HG03460 (cell line): Measurements from ENCODE around the gene ARMC5.
"Not testable (repeated sequence)": the region's sequence is repeated elsewhere in the genome, so short reads cannot be mapped to it uniquely, and the experiment has no call there.

Source experiments
- ATAC-seq: cut with Tn5 transposase; IDR thresholded peaks from one replicate; pipeline ENCODE4 v1.9.1; 2021; ENCODE audit not compliant: unreplicated experiment

Gene ARMC5

DNA sequence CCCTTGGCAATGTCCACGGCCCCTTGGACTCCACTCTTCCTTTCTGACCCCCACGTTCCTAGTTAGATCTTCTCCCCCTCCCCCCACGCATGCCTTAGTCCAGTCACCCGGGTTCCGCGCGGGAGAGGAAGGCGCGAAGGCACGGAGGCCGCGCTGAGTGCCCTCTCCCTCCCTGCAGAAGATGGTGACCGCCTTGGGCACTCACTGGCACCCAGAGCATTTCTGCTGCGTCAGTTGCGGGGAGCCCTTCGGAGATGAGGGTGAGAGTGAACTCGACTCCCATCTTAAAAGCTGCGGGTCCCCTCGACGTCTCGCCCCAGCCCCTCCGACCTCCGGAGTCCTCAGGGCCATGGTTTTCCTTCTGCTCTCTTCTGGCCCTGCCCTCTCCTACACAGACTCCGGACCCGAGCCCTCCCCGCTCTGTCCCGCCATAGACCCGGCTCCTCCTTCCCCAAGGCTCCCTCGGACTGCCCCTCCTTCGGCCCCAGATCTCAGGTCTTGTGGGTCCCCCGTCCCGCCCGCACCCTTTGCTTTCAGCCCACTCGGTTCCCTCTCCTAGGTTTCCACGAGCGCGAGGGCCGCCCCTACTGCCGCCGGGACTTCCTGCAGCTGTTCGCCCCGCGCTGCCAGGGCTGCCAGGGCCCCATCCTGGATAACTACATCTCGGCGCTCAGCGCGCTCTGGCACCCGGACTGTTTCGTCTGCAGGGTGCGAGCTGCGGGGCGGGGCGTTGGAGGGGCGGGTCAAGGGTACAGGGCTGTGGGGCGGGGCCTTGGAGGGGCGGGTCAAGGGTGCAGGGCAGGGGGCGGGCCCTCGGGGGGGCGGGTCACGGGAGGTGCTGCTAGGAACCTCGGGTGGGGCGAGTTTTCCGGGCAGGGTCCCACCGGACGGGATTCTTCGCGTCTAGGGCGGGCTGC lies 17.3 kb downstream of the ARMC5 start:
- peak; percentile 44 for ATAC-seq

DNA sequence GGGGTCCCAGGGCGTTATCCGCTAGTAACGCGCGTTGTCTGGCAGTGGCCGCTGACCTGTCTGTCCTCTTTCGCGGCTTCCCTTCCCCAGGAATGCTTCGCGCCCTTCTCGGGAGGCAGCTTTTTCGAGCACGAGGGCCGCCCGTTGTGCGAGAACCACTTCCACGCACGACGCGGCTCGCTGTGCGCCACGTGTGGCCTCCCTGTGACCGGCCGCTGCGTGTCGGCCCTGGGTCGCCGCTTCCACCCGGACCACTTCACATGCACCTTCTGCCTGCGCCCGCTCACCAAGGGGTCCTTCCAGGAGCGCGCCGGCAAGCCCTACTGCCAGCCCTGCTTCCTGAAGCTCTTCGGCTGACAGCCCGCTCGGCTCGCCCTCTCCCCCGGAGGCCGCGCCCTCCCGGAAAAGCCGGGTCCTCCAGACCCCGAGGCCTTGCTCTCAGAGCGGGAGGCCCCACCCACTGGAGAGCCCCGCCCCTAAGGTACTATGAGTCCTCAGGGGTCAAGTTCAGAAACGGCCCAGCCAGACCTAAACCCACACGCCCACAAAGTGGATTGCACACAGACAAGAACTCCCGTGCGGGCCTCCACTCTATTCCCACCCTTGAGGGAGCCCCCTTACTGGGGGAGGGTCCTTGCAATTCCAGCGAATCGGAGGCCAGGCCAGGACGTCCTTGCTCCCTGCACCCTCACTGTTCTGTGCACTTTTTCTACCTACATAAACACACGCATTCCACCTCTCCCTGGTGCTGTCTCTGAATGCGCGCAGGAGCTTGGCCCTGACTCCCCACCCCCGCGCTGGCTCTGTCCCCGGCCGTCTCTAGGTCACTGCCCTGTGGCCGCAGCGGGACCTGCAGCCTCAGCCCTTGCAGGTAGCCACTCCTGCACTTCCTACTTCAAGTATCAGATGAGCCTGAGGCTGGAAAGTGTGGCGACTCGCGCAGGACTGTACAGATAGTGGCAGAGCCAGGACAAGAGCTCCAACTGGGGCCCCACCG lies 18.2 kb downstream of the ARMC5 start:
- ATAC-seq: no peak

DNA sequence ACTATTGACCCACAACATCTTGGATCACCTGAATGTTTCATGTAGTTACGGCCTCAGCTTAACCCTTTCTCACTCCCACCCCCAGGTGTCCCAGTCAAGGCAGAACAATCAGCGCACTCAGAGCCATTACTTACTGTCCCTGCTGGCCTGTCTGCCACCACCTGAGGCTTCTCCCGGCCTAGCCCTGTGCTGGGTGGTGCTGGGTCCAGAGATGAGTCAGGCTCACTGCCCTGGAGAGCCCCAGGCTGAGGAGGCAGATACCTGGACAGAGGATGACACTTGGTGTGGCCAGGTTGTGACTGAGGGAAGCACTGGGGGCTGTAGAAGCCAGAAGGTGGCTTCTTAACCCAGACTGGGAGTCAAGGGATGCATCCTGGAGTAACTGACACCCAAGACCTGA lies 19.7 kb downstream of the ARMC5 start:
- no peak for ATAC-seq

DNA sequence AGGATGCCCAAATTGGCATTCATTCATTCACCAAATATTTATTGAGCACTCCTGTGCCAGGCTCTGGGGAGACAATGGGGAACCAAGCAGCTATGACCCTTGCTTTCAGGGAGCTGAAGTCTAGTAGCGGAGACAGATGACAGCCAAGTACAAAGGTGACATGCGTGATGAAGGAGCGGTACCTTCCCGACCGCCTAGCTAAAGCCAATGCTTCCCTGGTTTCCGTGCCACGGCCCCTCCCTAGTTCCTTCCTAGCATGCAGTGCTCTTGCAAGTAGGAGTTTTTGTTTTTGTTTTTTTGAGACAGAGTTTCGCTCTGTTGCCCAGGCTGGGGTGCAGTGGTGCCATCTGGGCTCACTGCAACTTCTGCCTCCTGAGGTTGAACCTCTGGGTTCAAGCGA lies 20.4 kb downstream of the ARMC5 start:
- no peak for ATAC-seq

DNA sequence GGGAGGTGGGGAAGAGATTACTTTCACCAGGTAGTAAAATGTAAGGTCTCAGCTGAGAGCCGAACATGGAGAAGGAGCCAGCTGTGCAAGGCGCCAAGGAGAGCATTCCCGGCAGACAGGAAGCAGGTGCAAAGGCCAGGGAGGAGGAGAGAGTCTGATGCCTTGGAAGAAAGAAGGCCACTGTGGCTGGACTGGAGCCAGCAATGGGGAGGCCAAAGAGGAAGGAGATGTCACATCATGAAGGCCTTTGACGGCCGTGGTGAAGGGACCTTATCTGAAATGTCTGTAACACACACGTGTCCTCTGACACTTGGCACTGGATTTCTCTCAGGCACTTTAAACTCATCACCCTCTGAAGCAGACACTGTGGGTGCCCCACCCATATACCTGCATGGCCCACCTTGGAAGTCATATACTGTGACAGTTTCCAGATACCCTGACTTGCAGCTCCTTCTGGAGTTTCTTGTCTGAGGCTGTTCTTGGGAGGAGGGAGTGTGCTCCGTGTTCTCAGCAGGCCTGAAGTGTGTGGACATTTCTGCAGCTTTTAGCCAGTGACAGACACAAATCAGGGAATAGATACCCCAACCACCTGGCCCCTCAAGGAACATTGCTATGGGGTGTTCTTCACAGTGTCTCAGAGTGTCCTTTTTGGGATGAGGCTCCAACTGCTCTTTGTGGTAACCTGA lies 21.7 kb downstream of the ARMC5 start:
- no peak for ATAC-seq

DNA sequence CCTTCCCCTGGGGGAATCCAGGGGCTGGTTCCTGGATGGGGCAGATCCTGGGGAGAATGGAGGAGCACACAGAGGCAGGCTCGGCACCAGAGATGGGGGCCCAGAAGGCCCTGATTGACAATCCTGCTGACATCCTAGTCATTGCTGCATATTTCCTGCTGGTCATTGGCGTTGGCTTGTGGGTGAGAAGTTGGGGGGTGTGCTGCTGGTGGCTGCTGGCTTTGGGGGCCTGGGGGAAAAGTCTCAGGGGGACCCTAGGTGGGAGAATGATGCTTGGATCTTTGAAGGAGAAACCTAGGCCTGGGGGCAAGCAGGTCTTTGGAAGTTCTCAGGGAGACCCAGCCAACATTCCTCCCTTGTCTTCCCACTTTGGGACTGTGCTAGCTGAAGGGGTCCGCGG lies 23.8 kb downstream of the ARMC5 start, which contains the start of gene SLC5A2:
SLC5A2 (plus strand) TSS at position 43 of the 400 bp plus-strand sequence; CDS start at position 57, 14 bp downstream.
- no peak for ATAC-seq

DNA sequence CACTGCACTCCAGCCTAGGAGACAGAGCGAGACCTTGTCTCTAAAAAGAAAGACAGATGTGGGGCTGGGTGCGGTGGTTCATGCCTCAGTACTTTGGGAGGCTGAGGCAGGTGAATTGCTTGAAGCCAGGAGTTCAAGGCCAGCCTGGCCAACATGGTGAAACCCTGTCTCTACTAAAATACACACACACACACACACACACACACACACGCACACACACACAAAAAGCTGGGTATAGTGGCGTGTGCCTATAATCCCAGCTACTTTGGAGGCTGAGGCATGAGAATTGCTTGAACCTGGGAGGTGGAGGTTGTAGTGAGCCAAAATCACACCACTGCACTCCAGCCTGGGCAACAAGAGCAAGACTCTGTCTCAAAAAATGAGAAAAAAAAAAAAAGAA lies 24.7 kb downstream of the ARMC5 start:
- not testable (repeated sequence) for ATAC-seq

DNA sequence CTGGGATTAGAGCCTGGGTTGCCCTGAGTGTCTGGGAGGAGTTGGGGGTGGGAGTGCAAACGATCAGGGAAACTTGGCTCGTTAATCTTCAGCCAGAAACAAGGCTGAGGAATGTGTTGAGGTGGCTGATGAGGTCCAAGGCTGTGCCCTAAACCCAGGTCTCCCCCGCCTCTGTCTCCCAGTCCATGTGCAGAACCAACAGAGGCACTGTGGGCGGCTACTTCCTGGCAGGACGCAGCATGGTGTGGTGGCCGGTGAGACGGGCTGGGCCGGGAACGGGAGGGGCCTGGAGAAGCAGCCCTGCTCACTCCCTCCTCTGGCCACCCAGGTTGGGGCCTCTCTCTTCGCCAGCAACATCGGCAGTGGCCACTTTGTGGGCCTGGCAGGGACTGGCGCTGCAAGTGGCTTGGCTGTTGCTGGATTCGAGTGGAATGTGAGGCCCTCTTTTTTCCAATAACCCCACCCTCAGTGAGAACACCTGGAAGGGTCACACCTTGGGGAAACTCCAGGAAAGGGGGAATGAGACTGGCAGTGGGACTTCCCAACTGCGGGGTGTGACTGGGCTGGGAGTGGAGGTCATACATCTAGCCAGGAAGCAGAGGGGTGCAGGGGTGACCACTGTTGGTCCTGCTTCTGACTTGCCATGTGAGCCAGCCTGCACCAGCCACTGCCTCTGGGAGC lies 25.3 kb downstream of the ARMC5 start:
- no peak for ATAC-seq

DNA sequence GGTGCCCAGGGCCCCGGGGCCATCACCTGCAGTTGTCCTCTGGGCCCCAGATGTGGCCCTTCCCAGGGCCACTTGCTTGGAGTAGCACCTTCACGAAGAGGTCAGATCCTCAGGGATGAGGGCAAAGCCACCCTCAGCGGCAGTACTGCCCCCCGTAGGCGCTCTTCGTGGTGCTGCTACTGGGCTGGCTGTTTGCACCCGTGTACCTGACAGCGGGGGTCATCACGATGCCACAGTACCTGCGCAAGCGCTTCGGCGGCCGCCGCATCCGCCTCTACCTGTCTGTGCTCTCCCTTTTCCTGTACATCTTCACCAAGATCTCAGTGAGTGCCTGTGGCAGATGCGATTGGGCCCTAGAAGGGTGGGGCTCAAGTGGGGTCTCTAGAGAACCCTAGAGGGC lies 26.3 kb downstream of the ARMC5 start:
- no peak for ATAC-seq

DNA sequence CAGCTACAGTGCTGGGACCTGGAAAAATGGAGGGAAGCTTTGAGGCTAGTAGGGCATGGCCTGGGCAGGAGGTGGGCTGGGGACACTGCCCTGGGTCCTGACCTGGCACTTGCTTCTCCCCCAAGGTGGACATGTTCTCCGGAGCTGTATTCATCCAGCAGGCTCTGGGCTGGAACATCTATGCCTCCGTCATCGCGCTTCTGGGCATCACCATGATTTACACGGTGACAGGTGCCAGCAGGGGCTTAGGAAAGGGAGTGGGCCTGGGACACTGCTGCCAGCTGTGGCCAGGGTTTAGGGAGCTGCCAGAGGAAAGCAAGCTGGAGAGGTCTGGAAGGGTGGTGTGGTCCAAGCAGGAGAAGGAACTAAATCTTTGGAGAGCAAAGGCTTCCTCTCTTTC lies 26.7 kb downstream of the ARMC5 start:
- no peak for ATAC-seq

DNA sequence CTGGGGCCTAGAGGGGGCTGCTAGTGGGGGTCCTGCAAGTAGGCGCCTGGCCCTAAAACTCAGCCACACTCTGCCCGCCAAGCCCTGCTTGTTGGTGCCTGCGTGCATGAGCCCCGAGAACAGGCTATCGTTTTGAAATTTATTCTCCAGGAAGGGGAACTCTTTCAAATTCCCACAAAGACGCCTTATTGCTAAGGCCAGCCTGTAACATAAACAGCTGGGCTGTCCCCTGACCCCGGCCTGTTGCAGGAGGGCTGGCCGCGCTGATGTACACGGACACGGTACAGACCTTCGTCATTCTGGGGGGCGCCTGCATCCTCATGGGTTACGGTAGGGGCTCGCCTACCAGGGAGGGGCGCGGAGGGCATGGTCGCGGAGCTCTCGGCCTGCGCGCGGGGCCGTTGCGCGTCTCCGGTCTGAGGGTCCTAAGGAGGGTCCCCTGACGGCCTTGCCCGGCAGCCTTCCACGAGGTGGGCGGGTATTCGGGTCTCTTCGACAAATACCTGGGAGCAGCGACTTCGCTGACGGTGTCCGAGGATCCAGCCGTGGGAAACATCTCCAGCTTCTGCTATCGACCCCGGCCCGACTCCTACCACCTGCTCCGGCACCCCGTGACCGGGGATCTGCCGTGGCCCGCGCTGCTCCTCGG lies 27.9 kb downstream of the ARMC5 start:
- ATAC-seq: no peak

DNA sequence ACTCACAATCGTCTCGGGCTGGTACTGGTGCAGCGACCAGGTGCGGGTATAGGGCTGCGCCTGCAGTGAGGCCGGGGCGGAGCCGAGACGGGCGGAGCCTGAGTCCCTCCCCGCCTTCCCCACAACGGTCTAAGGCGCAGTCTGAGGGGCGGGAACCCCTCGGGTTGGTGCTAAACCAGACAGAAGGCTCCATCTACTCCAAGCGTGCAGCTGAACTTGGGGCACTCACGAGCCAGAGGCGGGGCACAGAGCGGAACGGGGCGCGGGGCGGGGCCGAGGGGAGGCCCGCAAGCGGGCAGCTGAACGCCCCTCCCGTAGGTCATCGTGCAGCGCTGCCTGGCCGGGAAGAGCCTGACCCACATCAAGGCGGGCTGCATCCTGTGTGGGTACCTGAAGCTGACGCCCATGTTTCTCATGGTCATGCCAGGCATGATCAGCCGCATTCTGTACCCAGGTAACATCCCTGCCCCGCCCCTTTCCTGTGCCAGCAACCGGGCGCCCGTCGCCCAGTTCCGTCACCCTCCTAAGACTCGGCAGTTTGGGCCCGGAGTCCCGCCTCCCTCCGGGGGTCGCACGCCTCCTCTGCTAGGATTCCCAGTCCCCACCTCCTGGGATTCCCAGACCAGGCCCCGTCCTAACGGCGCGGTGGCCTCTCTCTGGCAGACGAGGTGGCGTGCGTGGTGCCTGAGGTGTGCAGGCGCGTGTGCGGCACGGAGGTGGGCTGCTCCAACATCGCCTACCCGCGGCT lies 28.6 kb downstream of the ARMC5 start:
- ATAC-seq: peak; percentile 80

DNA sequence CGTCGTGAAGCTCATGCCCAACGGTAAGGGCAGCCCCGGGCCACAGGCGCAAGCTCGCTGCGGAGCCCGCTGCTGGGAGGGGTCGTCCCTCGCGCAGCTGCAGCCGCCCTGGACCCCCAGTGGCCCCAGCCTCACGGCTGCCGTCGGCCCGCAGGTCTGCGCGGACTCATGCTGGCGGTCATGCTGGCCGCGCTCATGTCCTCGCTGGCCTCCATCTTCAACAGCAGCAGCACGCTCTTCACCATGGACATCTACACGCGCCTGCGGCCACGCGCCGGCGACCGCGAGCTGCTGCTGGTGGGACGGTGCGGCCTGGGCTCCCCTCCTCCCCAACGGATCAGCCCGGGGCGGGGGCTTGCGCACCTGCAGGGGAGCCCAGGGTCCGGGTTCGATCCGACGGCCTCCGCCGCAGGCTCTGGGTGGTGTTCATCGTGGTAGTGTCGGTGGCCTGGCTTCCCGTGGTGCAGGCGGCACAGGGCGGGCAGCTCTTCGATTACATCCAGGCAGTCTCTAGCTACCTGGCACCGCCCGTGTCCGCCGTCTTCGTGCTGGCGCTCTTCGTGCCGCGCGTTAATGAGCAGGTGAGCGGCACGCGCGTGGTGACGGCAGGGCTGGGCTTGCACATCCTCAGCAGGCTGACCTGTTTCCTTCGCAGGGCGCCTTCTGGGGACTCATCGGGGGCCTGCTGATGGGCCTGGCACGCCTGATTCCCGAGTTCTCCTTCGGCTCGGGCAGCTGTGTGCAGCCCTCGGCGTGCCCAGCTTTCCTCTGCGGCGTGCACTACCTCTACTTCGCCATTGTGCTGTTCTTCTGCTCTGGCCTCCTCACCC lies 29.4 kb downstream of the ARMC5 start:
- no peak for ATAC-seq

DNA sequence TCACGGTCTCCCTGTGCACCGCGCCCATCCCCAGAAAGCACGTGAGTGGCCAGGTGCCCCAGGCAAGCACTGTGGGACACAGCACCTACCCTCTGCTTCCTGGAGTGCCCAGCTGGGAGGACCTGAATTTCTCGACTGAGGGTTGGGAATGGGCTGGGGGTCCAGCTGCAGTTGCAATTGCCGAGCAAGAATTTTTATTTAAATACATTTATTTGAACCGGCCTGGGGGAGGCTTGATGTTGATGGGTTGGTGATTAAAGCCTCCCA lies 29.9 kb downstream of the ARMC5 start:
- no peak for ATAC-seq

DNA sequence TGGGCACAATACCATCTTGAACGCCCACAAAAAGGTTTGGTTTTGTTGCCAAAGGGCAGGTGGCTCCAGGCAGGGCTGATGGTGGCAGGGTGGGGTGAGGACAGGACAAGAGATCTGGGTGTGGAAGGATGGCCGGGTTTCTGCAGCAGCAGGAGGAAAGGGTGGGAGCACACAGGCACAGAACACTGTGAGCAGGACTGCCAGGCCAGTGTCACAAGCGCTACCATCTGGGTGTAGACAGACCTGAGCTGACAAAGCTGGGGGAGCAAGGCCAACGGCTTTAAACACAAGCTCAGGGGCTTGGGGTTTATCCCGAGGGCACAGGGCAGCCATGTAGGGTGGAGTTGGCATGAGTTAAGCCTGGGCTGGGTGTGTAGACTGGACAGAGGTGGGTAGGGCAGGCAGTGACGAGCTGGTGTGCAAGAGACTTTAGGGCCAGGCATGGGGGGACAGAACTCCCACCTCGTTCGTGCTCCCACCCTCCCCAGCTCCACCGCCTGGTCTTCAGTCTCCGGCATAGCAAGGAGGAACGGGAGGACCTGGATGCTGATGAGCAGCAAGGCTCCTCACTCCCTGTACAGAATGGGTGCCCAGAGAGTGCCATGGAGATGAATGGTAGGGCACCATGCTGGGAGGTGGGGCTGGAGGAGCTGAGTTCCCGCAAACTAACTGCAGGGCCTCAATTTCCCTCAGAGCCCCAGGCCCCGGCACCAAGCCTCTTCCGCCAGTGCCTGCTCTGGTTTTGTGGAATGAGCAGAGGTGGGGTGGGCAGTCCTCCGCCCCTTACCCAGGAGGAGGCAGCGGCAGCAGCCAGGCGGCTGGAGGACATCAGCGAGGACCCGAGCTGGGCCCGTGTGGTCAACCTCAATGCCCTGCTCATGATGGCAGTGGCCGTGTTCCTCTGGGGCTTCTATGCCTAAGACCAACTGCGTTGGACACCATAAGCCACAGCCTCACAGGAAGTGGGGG lies 30.6 kb downstream of the ARMC5 start:
- no peak for ATAC-seq

DNA sequence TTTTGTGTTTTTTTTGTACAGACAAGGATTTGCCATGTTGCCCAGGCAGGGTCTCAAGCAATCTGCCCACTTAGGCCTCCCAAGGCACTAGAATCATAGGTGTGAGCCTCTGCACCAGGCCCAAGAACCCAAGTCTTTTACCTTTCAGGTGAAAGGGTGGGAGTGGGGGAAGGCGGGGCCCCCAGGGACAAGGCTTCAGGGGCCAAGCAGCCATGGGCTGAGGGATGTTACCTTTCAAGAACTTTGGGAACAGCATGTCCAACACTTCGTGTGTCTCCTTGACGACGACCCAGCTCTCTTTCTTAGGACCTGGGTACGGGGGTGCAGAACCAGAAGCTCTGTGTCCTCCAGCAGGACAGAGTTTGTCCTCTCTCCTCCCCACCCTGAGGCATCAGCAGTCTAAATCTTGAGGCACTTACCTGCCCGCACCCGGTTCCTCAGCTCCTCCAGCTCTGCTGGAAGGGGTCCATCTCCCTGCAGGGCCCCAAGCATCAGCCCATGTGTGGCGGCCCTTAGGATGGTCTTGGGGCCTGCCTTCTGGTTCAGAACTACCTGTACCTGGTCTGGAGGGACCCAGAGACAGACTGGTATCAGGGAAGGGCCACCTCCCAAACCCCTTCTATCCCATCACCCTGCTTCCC lies 32.6 kb downstream of the ARMC5 start:
- ATAC-seq: no peak

DNA sequence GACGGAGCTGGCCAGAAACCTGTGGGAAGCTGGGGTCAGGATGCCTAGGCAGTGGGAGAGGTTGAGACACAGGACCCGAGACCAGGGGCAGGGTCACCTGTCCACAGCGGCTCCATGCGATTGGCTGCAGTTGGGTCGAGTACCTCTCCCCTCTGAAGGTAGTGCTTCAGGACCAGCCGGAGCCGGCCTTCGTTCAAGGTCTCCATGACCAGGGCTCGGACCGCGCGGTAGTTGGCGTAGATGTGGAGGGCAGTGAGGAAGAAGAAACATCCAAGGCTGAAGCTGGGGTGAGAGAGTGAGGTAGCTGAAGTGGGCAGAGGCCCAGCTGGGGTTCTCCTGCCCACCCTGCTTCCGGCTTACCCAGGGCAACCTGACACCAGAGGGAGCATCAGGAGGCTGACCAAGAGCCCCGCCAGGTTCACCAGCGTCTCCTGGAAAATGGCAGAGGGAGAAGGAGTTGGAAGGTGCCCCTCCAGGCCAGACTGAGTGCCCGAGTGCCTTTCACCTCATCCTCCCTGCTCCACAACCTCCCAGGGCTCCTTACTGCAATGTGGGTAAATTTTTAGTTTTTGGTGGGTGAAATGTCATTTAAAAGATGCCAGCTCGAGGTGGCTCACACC lies 34.3 kb downstream of the ARMC5 start:
- ATAC-seq: no peak
